Measurements from ENCODE around the gene KCNQ1.

KCNQ1 gene

GRCh38 chr11:2883979-2884815 is 439.4 kb downstream of the KCNQ1 start:
- no peak for DNase-seq

GRCh38 chr11:2885017-2885677 is 440.3 kb downstream of the KCNQ1 start:
- DNase-seq, result no peak

- peak; percentile 19 for DNase-seq
Measured at GRCh38 chr11:2885678-2886081, 440.9 kb downstream of the KCNQ1 start, which contains the start of gene CDKN1C. Gene CDKN1C, minus strand, starts transcription at chr11:2885775. Its CDS starts 319 bp downstream, at chr11:2885456.

GRCh38 chr11:2886191-2886894 is 441.5 kb downstream of the KCNQ1 start:
- no peak for DNase-seq

- no peak for DNase-seq
Measured at GRCh38 chr11:2886936-2887335, 442.1 kb downstream of the KCNQ1 start.

- no peak for DNase-seq
Measured at GRCh38 chr11:2887515-2888195, 442.8 kb downstream of the KCNQ1 start.

GRCh38 chr11:2888266-2888968 is 443.6 kb downstream of the KCNQ1 start:
- peak; percentile 20 for DNase-seq

GRCh38 chr11:2889362-2890273 is 444.8 kb downstream of the KCNQ1 start:
- DNase-seq, result no peak

- no peak for DNase-seq
Measured at GRCh38 chr11:2890466-2891294, 445.9 kb downstream of the KCNQ1 start.

- DNase-seq, result peak; percentile 12
Measured at GRCh38 chr11:2891326-2892214, 446.8 kb downstream of the KCNQ1 start.

- DNase-seq, result no peak
Measured at GRCh38 chr11:2892215-2892966, 447.6 kb downstream of the KCNQ1 start.

- DNase-seq, result no peak
Measured at GRCh38 chr11:2892967-2893528, 448.2 kb downstream of the KCNQ1 start.

- DNase-seq, result no peak
Measured at GRCh38 chr11:2893935-2894334, 449.1 kb downstream of the KCNQ1 start.

GRCh38 chr11:2896047-2896446 is 451.2 kb downstream of the KCNQ1 start:
- DNase-seq, result no peak

- DNase-seq, result no peak
Measured at GRCh38 chr11:2897048-2897447, 452.2 kb downstream of the KCNQ1 start.

- DNase-seq, result no peak
Measured at GRCh38 chr11:2898366-2899079, 453.7 kb downstream of the KCNQ1 start.

Data from NCI-H2171 (cell line).